SK-N-SH (cell line): ENCODE results near the gene HDAC4. TPM values are rescaled to one million over a fixed set of nuclear protein-coding genes. Genes with fewer than 3 reads are reported as not detected.

Experiments
- CTCF ChIA-PET: fragments of 300-600, 350-600 bp; formaldehyde crosslinking; extraction: SDS; loops from one replicate; lab custom pipeline; 2021; lab: Yijun Ruan, JAX
- POLR2A ChIA-PET: fragments of 350-600 bp; sonication (Branson Sonifier 250); formaldehyde crosslinking; extraction: SDS; loops from one replicate; lab custom pipeline; 2020; ENCODE audit warnings: antibody characterized with exemption, inconsistent platforms; lab: Yijun Ruan, JAX
- DNase-seq: peaks from one replicate; pipeline ENCODE4 v3.0.0; 2012
- H2AFZ ChIP-seq: fragments of 200-600 bp; sonication (generic); 2 replicates; pipeline ENCODE4 v1.8.1; 2016; ENCODE audit warnings: antibody characterized with exemption, mild to moderate bottlenecking, low read depth
- H3F3A ChIP-seq: fragments of 200-600 bp; sonication (generic); replicated peaks from 2 replicates; pipeline ENCODE3; 2016; ENCODE audit warnings: antibody characterized with exemption, mild to moderate bottlenecking; ENCODE audit not compliant: insufficient read depth
- H3K27ac ChIP-seq, 2 experiments: fragments of 200-500 bp in 1 of 2; fragments of 200-600 bp in 1 of 2; sonication (Bioruptor generic) in 1 of 2; sonication (generic), shearing (Covaris generic) in 1 of 2; 2 replicates each; pipeline versions ENCODE4 v1.5.1 to v1.6.1; 2014 to 2016; ENCODE audit warnings: low read depth in 2 of 2, inconsistent platforms in 1 of 2, low read length in 1 of 2, mild to moderate bottlenecking in 1 of 2, mixed read lengths in 1 of 2
- H3K27me3 ChIP-seq: fragments of 200-600 bp; sonication (generic), shearing (Covaris generic); 2 replicates; pipeline ENCODE4 v1.6.1; 2016; ENCODE audit warnings: mixed run types; ENCODE audit not compliant: insufficient read depth
- H3K36me3 ChIP-seq, 2 experiments: fragments of 200-500 bp in 1 of 2; fragments of 200-600 bp in 1 of 2; sonication (Bioruptor generic) in 1 of 2; sonication (generic) in 1 of 2; replicated peaks in 1 of 2; 2 replicates each; pipeline versions ENCODE3 to v1.5.1; 2014 to 2016; ENCODE audit warnings: low read length in 1 of 2, mild to moderate bottlenecking in 1 of 2; ENCODE audit not compliant: insufficient read depth in 2 of 2, control insufficient read depth in 1 of 2
- H3K4me1 ChIP-seq, 2 experiments: fragments of 200-500 bp in 1 of 2; fragments of 200-600 bp in 1 of 2; sonication (Bioruptor generic) in 1 of 2; sonication (generic), shearing (Covaris generic) in 1 of 2; 2 replicates each; pipeline versions ENCODE4 v1.5.1 to v1.6.1; 2014 to 2016; ENCODE audit warnings: low read depth in 1 of 2, low read length in 1 of 2, mixed run types in 1 of 2; ENCODE audit not compliant: insufficient read depth in 2 of 2, control insufficient read depth in 1 of 2
- H3K4me2 ChIP-seq: fragments of 200-600 bp; sonication (generic), shearing (Covaris generic); 2 replicates; pipeline ENCODE4 v1.6.1; 2017; ENCODE audit warnings: mixed run types
- H3K4me3 ChIP-seq, 2 experiments: fragments of 200-500 bp in 1 of 2; fragments of 200-600 bp in 1 of 2; sonication (Bioruptor generic) in 1 of 2; sonication (generic), shearing (Covaris generic) in 1 of 2; 2 replicates each; pipeline versions ENCODE4 v1.5.1 to v1.8.1; 2014 to 2016; ENCODE audit warnings: low read depth in 2 of 2, inconsistent platforms in 1 of 2, low read length in 1 of 2, mild to moderate bottlenecking in 1 of 2, mixed read lengths in 1 of 2, moderate library complexity in 1 of 2
- H3K79me2 ChIP-seq: fragments of 200-600 bp; sonication (generic); 2 replicates; pipeline ENCODE4 v1.8.1; 2017; ENCODE audit warnings: mild to moderate bottlenecking; ENCODE audit not compliant: insufficient read depth
- H3K9ac ChIP-seq: fragments of 200-600 bp; sonication (generic); 2 replicates; pipeline ENCODE4 v1.6.1; 2017; ENCODE audit warnings: mixed run types
- H3K9me2 ChIP-seq: fragments of 200-600 bp; sonication (generic); 2 replicates; pipeline ENCODE4 v1.6.1; 2017; ENCODE audit warnings: mixed run types
- H3K9me3 ChIP-seq: fragments of 200-600 bp; sonication (generic); 2 replicates; pipeline ENCODE4 v1.6.1; 2017; ENCODE audit warnings: mixed run types, mild to moderate bottlenecking, moderate library complexity
- H4K20me1 ChIP-seq: fragments of 200-600 bp; sonication (generic); 2 replicates; pipeline ENCODE4 v1.6.1; 2017; ENCODE audit warnings: mild to moderate bottlenecking, mixed run types; ENCODE audit not compliant: insufficient read depth
- EP300 ChIP-seq, 2 experiments: IDR thresholded peaks; 2 replicates each; pipeline versions ENCODE4 v1.4.0 to v1.6.1; 2012; ENCODE audit warnings: borderline replicate concordance in 1 of 2, low read depth in 1 of 2, low read length in 1 of 2
- EZH2phosphoT487 ChIP-seq: fragments of 200-600 bp; sonication (generic); IDR thresholded peaks from 2 replicates; pipeline ENCODE4 v1.6.1; 2017; ENCODE audit warnings: low read depth, mixed run types, mild to moderate bottlenecking, antibody characterized with exemption, moderate library complexity, borderline replicate concordance
- FOSL2 ChIP-seq: IDR thresholded peaks from 2 replicates; pipeline ENCODE4 v1.4.0; 2012; ENCODE audit warnings: low read depth, mild to moderate bottlenecking, moderate library complexity, borderline replicate concordance
- FOXM1 ChIP-seq: IDR thresholded peaks from 2 replicates; pipeline ENCODE4 v1.4.0; 2012; ENCODE audit warnings: low read depth, mild to moderate bottlenecking
- GABPA ChIP-seq: IDR thresholded peaks from 2 replicates; pipeline ENCODE4 v1.4.0; 2012; ENCODE audit warnings: low read depth, mild to moderate bottlenecking
- MEF2A ChIP-seq: IDR thresholded peaks from 2 replicates; pipeline ENCODE4 v1.4.0; 2012; ENCODE audit warnings: low read depth, borderline replicate concordance
- MXI1 ChIP-seq: IDR thresholded peaks from 2 replicates; pipeline ENCODE4 v1.6.1; 2012; ENCODE audit warnings: mild to moderate bottlenecking, low read depth, low read length, improper control_type of control experiment
- RXRA ChIP-seq: IDR thresholded peaks from 2 replicates; pipeline ENCODE4 v1.4.0; 2012; ENCODE audit warnings: low read depth, mild to moderate bottlenecking, borderline replicate concordance
- SIN3A ChIP-seq: IDR thresholded peaks from 2 replicates; pipeline ENCODE4 v1.6.1; 2012; ENCODE audit warnings: low read depth, mild to moderate bottlenecking, low read length, moderate library complexity, borderline replicate concordance
- TEAD4 ChIP-seq: IDR thresholded peaks from 2 replicates; pipeline ENCODE4 v1.4.0; 2012; ENCODE audit warnings: mild to moderate bottlenecking, borderline replicate concordance; ENCODE audit not compliant: insufficient read depth
- YY1 ChIP-seq: IDR thresholded peaks from 2 replicates; pipeline ENCODE4 v1.4.0; 2012; ENCODE audit warnings: low read depth, mild to moderate bottlenecking
- WGBS: methylation state at CpG from one replicate; pipeline ENCODE4 v1.1.6; 2017; ENCODE audit warnings: low lambda C conversion rate; 5-methylcytosine and 5-hydroxymethylcytosine counted together
- polyA plus RNA-seq, 3 experiments: library from polyadenylated mRNA; depleted of rRNA; stranded (reverse); fragments of >200 nt; gene quantifications; 2 replicates each; pipeline ENCODE4 v1.2.3, GENCODE V29; 2012
- TF ChIP-seq, protein P1 (sequence below): fragments of 200-600 bp; sonication (generic); IDR thresholded peaks from 2 replicates; pipeline ENCODE4 v1.6.1; 2017; ENCODE audit warnings: antibody characterized with exemption, mild to moderate bottlenecking, moderate library complexity
- TF ChIP-seq, protein P2 (sequence below): IDR thresholded peaks from 2 replicates; pipeline ENCODE4; 2012
- TF ChIP-seq, protein P3 (sequence below): fragments of 150-350 bp; IDR thresholded peaks from 2 replicates; pipeline ENCODE4 v1.6.1; 2016; ENCODE audit warnings: mild to moderate bottlenecking, low read depth, low read length
- TF ChIP-seq, protein P4 (sequence below): IDR thresholded peaks from 2 replicates; pipeline ENCODE4 v1.4.0; 2012; ENCODE audit warnings: low read depth
- TF ChIP-seq, protein P5 (sequence below): fragments of 150-350 bp; IDR thresholded peaks from 2 replicates; pipeline ENCODE4 v1.6.1; 2017; ENCODE audit warnings: antibody characterized with exemption, low read length, low read depth, borderline replicate concordance

The HDAC4 gene
- polyA plus RNA-seq, 1 of the 3 experiments (the other 2 are of a cell fraction): 5.5 TPM

DNA sequence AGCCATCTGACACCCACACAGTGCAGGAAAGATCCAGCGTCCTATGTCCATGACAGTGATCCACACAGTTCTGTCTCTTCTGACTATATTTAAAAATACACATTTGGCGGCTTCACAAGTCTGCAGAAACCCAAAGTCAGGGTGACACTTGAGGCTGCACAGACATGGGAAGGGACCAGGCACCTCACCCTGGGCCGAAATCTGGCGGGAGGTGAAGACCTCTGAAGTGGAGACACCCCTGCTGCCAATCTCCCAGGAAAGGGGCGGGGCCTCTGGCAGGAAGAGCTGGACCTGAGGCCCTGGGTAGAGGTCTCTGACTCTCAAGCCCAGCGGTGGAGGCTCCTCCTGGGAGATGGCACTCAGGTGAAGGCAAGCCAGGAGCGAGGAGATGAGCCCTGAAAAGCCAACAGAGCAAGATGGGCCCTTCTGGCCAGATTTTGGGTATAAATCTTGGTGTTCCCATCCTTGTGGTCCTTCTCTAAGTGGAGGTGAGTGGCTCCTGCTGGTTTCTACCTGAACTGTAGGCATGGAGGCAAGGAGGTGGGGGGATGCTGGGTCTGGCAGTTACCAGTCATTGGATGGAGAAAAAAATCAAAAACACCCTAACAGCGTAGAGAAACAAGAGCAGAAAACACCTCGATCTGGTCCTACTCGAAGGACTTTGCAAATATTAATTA is 248.4 kb downstream of the HDAC4 start:
- H3F3A ChIP-seq: no peaks in the 10 kb centered on the region
- TF ChIP-seq SIN3A (no peak), YY1 (no peak), GABPA (no peak), MEF2A (no peak), FOXM1 (no peak)
- TF ChIP-seq, protein P1, sequence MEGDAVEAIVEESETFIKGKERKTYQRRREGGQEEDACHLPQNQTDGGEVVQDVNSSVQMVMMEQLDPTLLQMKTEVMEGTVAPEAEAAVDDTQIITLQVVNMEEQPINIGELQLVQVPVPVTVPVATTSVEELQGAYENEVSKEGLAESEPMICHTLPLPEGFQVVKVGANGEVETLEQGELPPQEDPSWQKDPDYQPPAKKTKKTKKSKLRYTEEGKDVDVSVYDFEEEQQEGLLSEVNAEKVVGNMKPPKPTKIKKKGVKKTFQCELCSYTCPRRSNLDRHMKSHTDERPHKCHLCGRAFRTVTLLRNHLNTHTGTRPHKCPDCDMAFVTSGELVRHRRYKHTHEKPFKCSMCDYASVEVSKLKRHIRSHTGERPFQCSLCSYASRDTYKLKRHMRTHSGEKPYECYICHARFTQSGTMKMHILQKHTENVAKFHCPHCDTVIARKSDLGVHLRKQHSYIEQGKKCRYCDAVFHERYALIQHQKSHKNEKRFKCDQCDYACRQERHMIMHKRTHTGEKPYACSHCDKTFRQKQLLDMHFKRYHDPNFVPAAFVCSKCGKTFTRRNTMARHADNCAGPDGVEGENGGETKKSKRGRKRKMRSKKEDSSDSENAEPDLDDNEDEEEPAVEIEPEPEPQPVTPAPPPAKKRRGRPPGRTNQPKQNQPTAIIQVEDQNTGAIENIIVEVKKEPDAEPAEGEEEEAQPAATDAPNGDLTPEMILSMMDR: no peak
- TF ChIP-seq, protein P2, sequence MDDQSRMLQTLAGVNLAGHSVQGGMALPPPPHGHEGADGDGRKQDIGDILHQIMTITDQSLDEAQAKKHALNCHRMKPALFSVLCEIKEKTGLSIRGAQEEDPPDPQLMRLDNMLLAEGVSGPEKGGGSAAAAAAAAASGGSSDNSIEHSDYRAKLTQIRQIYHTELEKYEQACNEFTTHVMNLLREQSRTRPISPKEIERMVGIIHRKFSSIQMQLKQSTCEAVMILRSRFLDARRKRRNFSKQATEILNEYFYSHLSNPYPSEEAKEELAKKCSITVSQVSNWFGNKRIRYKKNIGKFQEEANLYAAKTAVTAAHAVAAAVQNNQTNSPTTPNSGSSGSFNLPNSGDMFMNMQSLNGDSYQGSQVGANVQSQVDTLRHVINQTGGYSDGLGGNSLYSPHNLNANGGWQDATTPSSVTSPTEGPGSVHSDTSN: no peak
- no peaks in the 10 kb centered on the region for H3K79me2 ChIP-seq
- H3K36me3 ChIP-seq: peaks cover 0 to 8% of the 10 kb centered on the region in 2 experiments
- H3K4me1 ChIP-seq: peaks cover 0 to 9% of the 10 kb centered on the region in 2 experiments; a peak in 1 of 4 replicates
- 97% methylated on average over 9 of the region's 10 CpGs for WGBS
- CTCF ChIA-PET: interaction anchor here (0.7 kb wide), 1 partner anchor 8 kb away, joined by 3 read pairs; no protein-coding TSS in a partner anchor
- no peaks in the 10 kb centered on the region for H3K9me3 ChIP-seq
- H3K27me3 ChIP-seq: no peaks in the 10 kb centered on the region
- no peak for DNase-seq
- no peak overlapping the region for H2AFZ ChIP-seq
- no peak overlapping the region for H3K4me2 ChIP-seq
- H3K9ac ChIP-seq: no peak overlapping the region
- H3K9me2 ChIP-seq: no peaks in the 10 kb centered on the region
- no peaks in the 10 kb centered on the region for H4K20me1 ChIP-seq
- POLR2A ChIA-PET: no interaction called here
- H3K27ac ChIP-seq: no peak overlapping the region
- no peak overlapping the region for H3K4me3 ChIP-seq

DNA sequence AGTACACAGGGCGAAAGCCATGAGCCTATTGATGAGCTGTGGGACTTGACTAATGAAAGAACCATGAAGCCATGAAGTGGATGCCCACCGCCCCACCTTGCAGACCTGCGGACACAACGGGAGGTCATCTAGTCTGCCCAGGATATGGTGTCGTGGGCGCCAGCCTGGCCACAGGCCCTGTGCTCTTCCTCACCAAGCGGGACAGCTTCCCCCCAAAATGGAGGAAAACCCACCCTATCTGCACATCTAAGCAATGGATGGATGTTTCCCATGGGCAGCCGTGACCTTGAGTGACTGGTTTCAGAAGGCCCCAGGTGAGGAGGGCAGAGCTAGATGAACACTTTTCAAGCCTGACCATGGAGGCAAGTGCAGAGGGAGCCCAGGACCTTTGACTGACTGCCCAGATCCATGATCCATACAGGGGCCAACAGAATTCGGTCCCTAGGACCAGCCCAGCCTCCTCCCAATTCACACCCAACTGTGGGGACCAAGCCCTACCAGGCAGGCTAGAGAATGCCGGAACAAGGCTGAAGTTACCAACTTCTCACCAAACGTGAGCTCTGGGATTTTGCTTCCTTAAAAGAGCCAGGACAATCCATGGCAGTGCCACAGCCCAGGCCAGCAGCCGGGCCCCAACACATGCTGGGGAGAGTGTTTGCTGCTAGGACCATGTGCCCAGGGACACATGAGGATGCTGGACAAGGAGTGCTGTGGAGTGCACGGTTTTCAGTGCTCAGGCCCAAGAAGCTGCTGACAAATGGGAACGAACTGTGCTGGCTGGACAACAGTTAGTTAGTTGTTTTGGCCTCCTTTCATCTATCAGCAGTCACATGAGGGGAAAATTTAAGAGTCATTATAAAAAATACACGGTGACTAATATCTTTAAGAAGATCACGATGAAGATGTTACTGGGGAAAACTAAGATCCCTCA is 249.4 kb downstream of the HDAC4 start:
- Histone ChIP-seq H3K4me3 (no peak overlapping the region), H3K9ac (no peak overlapping the region), H3K27ac (no peak overlapping the region), H4K20me1 (no peaks in the 10 kb centered on the region), H3F3A (no peaks in the 10 kb centered on the region), H3K9me3 (no peaks in the 10 kb centered on the region), H3K4me2 (no peak overlapping the region), H3K4me1 (peaks cover 0 to under 1% of the 10 kb centered on the region in 2 experiments; a peak in 1 of 4 replicates), H2AFZ (no peak overlapping the region), H3K36me3 (peaks cover 0 to 8% of the 10 kb centered on the region in 2 experiments), H3K27me3 (no peaks in the 10 kb centered on the region), H3K9me2 (no peaks in the 10 kb centered on the region), H3K79me2 (no peaks in the 10 kb centered on the region)
- DNase-seq: no peak
- ChIA-PET POLR2A (no interaction called here), CTCF (no interaction called here)
- TF ChIP-seq, protein P3, sequence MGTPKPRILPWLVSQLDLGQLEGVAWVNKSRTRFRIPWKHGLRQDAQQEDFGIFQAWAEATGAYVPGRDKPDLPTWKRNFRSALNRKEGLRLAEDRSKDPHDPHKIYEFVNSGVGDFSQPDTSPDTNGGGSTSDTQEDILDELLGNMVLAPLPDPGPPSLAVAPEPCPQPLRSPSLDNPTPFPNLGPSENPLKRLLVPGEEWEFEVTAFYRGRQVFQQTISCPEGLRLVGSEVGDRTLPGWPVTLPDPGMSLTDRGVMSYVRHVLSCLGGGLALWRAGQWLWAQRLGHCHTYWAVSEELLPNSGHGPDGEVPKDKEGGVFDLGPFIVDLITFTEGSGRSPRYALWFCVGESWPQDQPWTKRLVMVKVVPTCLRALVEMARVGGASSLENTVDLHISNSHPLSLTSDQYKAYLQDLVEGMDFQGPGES: no peak
- TF ChIP-seq RXRA (no peak), FOSL2 (no peak), MXI1 (no peak), YY1 (no peak), EP300 (IDR thresholded peaks at IDR 0.05; ENCODE audit: borderline replicate concordance in 1 of 2, low read depth in 1 of 2, low read length in 1 of 2) (no peak), TEAD4 (no peak), SIN3A (no peak), EZH2phosphoT487 (no peak)
- TF ChIP-seq, protein P4, sequence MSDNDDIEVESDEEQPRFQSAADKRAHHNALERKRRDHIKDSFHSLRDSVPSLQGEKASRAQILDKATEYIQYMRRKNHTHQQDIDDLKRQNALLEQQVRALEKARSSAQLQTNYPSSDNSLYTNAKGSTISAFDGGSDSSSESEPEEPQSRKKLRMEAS: no peak
- TF ChIP-seq, protein P5, sequence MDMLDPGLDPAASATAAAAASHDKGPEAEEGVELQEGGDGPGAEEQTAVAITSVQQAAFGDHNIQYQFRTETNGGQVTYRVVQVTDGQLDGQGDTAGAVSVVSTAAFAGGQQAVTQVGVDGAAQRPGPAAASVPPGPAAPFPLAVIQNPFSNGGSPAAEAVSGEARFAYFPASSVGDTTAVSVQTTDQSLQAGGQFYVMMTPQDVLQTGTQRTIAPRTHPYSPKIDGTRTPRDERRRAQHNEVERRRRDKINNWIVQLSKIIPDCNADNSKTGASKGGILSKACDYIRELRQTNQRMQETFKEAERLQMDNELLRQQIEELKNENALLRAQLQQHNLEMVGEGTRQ: no peak
- TF ChIP-seq, protein P2: no peak
- 89% methylated on average over 9 of the region's 16 CpGs for WGBS
